WERI-Rb-1 (cell line): ENCODE results near the gene ZNF330.
"Not testable (repeated sequence)": the region's sequence is repeated elsewhere in the genome, so short reads cannot be mapped to it uniquely, and the experiment has no call there.

Source experiments
- DNase-seq: peaks from one replicate; pipeline ENCODE4 v3.0.0-alpha.2; 2020
- H3K27ac ChIP-seq: fragments of 250-450 bp; sonication (Bioruptor Pico); 2 replicates; pipeline ENCODE4 v1.5.1; 2020; ENCODE audit warnings: mild to moderate bottlenecking, moderate library complexity
- H3K27me3 ChIP-seq: fragments of 250-450 bp; sonication (Bioruptor Pico); 2 replicates; pipeline ENCODE4 v1.5.1; 2021; ENCODE audit warnings: mild to moderate bottlenecking, low read depth, moderate library complexity; ENCODE audit not compliant: insufficient read depth, severe bottlenecking
- H3K36me3 ChIP-seq: fragments of 250-450 bp; sonication (Bioruptor Pico); 2 replicates; pipeline ENCODE4 v1.5.1; 2020; ENCODE audit warnings: mild to moderate bottlenecking, moderate library complexity
- H3K4me3 ChIP-seq: 2 replicates; pipeline ENCODE4 v1.5.1; 2011; ENCODE audit warnings: low read depth, mild to moderate bottlenecking, control low read depth, low read length
- H3K9me3 ChIP-seq: fragments of 250-450 bp; sonication (Bioruptor Pico); 2 replicates; pipeline ENCODE4 v1.5.1; 2021; ENCODE audit warnings: mild to moderate bottlenecking, moderate library complexity; ENCODE audit not compliant: severe bottlenecking
- TF ChIP-seq, protein P1 (sequence below): IDR thresholded peaks from 2 replicates; pipeline ENCODE4 v1.5.1; 2011; ENCODE audit warnings: low read depth, mild to moderate bottlenecking, control low read depth, inconsistent platforms, low read length

ZNF330 gene

DNA sequence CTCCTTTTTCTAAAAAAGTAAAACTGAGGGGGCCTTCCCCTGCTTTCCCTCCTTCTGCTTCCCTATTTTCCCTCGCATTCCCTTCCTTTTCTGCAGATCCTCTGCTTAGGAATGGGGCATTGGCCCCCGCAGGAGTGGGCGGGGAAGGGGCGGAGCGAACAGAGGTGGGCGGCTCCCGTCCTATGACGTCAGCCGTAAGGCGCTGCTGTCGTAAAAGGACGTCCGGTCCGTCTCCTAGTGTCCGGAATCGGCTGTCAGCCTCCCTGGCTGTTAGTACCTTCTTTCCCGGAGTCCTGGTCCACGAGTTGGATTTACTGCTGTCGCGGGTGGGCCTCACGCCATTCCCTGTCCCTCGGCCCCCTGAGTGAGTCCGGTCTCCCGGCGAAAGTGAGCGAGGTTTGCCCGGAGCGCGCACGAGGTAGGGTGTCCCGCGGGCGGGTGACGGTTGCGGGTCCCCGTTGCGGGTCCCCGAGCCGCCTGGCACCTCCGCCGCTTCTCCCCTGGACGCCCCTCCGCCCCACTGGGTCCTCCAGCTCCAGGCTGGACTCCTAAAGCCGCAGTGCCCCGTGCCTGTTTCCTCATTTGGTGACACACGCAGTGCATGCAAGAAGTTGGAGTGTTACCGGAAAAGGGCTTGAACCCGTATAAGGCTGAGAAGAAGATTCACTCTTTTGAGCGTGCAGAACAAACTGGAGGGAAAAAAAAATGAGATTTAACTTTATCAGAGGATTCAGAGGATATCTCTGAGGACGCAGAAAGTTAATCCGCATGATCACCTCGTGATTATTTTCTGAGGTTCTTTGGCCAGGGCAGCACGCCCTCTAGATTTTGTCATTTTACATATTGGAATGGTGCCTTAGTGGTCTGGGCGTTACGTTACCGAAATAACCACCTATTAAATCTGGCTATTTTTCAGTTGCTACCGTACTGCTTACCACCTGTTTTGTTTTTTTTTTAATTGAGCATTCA is at the start of gene ZNF330:
TSS of gene ZNF330 (plus strand) at position 205 of the 969 bp plus-strand sequence. CDS start 1,477 bp downstream, outside the sequence.
- Histone ChIP-seq H3K27me3 (no peaks in the 10 kb centered on the region), H3K36me3 (peaks cover 15% of the 10 kb centered on the region), H3K27ac (peak within 1 kb of the TSS; percentile 74), H3K9me3 (no peaks in the 10 kb centered on the region), H3K4me3 (peak within 1 kb of the TSS; percentile 100)
- peak; percentile 94 for DNase-seq
- TF ChIP-seq, protein P1, sequence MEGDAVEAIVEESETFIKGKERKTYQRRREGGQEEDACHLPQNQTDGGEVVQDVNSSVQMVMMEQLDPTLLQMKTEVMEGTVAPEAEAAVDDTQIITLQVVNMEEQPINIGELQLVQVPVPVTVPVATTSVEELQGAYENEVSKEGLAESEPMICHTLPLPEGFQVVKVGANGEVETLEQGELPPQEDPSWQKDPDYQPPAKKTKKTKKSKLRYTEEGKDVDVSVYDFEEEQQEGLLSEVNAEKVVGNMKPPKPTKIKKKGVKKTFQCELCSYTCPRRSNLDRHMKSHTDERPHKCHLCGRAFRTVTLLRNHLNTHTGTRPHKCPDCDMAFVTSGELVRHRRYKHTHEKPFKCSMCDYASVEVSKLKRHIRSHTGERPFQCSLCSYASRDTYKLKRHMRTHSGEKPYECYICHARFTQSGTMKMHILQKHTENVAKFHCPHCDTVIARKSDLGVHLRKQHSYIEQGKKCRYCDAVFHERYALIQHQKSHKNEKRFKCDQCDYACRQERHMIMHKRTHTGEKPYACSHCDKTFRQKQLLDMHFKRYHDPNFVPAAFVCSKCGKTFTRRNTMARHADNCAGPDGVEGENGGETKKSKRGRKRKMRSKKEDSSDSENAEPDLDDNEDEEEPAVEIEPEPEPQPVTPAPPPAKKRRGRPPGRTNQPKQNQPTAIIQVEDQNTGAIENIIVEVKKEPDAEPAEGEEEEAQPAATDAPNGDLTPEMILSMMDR: peak; percentile 37; the same call in 1 of the 2 replicates

DNA sequence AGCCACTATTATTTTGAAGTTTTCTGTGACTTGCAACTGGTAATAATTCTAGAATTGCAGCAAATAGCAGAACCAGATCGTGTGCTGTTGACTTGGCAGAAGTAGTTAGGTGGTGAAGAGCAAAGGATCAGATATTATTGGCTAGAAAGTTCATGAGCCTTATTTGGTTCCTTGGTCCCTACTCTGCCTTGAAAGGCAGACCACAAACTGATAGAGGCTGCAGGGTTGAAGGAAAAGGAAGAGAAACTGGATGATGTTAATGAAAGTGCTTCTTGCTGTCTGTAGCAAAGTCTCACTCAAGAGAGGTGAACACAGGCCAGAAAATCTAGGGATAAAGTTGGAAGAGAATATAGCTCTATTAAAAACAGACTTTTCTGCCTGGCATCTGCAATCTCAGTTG is 46.2 kb upstream of the ZNF330 start:
- no peak overlapping the region for H3K27ac ChIP-seq
- TF ChIP-seq, protein P1: no peak
- H3K27me3 ChIP-seq: no peaks in the 10 kb centered on the region
- no peaks in the 10 kb centered on the region for H3K9me3 ChIP-seq
- DNase-seq: no peak
- no peaks in the 10 kb centered on the region for H3K36me3 ChIP-seq
- no peak overlapping the region for H3K4me3 ChIP-seq

DNA sequence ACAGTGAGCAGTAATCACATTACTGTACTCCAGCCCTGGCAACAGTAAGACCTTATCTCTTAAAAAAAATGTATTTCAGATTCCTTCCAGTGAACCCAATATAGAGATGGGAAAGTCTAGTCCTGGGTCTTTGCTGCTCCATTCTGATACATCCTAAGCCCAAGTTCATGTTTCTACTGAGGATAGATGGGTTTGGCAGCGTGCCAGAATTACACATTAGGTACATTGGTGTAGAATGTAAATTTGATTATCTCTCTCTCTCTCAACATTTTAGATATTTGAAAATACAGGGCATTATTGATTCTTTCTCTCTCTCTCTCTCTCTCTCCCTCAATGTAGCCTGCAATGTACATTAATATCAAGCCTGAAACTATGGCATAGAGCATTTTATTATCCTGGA is 43.5 kb upstream of the ZNF330 start:
- TF ChIP-seq, protein P1: no peak
- no peak for DNase-seq
- H3K4me3 ChIP-seq: no peak overlapping the region
- no peak overlapping the region for H3K27ac ChIP-seq
- H3K27me3 ChIP-seq: no peaks in the 10 kb centered on the region
- H3K9me3 ChIP-seq: no peaks in the 10 kb centered on the region
- no peaks in the 10 kb centered on the region for H3K36me3 ChIP-seq

DNA sequence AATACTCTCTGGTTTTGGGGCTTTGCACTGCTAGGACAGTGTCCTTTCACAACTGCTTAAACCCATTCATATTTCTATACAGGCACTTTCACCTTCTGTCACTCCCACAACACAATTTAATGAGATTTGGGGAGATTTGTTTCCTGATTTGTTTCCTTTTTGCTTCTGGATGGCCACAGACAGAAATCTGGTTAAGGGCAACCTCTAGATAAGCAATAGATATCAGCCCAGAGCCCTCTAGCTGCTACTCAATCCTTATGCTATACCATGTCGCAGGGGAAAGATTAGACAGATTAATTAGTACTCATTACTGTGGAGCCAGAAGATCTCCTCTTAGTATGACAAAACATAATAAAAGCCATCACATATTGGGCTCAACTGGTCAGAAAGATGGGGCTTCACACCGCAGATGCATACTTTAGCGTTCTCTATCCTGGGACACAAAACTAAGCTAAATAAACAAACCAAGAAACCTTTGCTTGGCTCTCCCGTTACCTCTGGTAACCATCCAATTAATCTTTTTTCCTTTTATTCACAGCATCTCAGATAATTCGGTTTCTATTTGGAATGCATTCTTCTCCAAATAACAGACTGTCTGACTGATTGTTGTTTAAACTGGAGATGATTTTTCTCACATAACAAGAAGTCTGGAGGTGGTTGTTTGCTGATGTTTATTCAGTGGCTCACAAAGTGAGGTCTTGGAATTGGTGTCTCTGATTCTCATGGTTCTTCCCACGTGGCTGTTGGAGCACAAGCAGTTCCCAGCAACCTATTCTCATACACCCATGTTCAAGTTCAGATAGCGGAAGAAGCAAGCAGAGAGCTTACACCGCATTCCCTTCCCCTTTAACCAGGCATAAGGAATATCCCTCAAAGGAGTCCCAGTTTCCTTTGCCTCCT is 41.0 kb upstream of the ZNF330 start:
- TF ChIP-seq, protein P1: no peak
- H3K4me3 ChIP-seq: no peak overlapping the region
- H3K9me3 ChIP-seq: no peaks in the 10 kb centered on the region
- H3K27me3 ChIP-seq: no peaks in the 10 kb centered on the region
- no peak for DNase-seq
- H3K27ac ChIP-seq: no peak overlapping the region
- no peaks in the 10 kb centered on the region for H3K36me3 ChIP-seq

DNA sequence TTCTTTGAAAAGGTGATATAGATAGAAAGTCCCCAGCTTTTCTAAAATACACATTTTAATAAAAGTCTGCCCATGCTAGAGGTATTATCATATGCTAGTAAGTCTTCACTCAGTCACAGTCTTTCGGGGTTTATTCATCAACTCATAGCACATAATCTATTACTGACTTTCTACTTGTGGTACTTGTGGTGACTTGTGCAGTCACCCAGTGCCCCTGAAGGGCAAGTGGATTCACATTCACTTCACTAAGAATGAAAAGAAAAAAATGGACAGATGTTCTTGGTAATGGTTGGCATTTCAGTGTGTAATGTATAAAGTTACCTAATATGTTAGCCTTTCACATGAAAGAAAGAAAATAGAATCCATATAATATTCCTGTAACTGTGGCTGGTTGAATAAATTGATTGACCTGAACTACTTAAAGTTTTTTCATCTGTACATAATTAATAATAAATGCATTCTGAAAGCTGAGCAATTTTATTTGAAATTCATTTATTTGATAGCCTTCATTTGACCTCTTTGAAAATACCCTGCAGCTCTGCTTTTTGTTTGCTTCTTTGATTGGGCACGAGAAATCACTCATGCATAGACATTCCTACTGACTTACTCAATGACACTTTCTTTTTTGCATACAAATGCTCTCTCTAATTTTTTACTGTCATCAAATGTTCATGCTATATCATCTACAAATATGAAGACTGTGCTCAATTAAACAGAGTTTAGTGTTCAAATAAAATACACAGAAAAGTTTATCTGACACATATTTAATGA is 39.5 kb upstream of the ZNF330 start:
- H3K27me3 ChIP-seq: no peaks in the 10 kb centered on the region
- no peak overlapping the region for H3K4me3 ChIP-seq
- no peaks in the 10 kb centered on the region for H3K36me3 ChIP-seq
- no peak overlapping the region for H3K27ac ChIP-seq
- DNase-seq: no peak
- H3K9me3 ChIP-seq: no peaks in the 10 kb centered on the region
- TF ChIP-seq, protein P1: no peak

DNA sequence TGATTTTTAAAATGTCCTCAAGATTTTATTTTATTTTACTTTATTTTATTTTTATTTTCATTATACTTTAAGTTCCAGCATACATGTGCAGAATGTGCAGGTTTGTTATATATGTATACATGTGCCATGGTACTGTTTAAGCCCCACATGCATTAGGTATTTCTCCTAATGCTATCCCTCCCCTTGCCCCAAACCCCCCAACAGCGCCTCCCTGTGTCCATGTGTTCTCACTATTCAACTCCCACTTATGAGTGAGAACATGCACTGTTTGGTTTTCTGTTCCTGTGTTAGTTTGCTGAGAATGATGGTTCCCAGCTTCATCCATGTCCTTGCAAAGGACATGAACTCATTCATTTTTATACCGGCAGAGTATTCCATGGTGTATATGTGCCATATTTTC is 37.2 kb upstream of the ZNF330 start:
- not testable (repeated sequence) for H3K9me3 ChIP-seq, H3K27me3 ChIP-seq, H3K4me3 ChIP-seq, H3K27ac ChIP-seq, H3K36me3 ChIP-seq, DNase-seq
